ENCODE data around the gene KDM4B. TPM values are rescaled to one million over a fixed set of nuclear protein-coding genes. Genes with fewer than 3 reads are reported as not detected.

Gene KDM4B
- total and polyA plus RNA-seq, 9 of the 15 experiments (the other 6 are each of a cell fraction or from before 2014, with no cell fraction given), result 0.21 to 29.9 (median 7.3) TPM

DNA sequence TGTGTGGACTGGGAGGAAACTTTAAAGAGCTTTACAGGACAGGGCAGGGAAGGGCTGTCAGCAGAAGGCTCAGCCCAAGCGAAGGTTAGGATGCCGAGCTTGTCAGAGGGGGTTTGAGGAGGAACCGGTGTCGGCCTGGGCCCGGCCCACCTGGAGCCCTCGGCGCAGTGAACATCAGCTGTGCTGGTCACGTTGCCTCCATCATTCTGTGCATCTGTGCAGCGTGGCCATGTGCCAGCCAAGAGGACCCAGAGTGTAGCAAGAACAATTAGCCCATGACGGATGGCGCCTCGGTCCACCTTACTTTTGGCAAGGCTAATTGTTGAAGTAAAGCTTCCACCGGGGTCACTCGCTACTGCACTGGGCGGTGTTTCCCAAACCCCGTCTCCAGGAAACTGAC lies 210.3 kb downstream of the KDM4B start (continued):
- TF ChIP-seq ZBTB40 (IDR thresholded peaks at IDR 0.05) (no peak), ZBTB40 (CRISPR knock-in tag; IDR thresholded peaks at IDR 0.05) (no peak), CBX8 (IDR thresholded peaks at IDR 0.05; ENCODE audit: borderline replicate concordance, extremely low read depth, low read depth, low read length, poor library complexity, severe bottlenecking) (no peak), SMARCE1 (IDR thresholded peaks at IDR 0.05) (no peak)
